MV-4-11 (cell line): ENCODE measurements around the gene CEP83.
"Not testable (repeated sequence)": the region's sequence is repeated elsewhere in the genome, so short reads cannot be mapped to it uniquely, and the experiment has no call there.

ENCODE experiments used
- DNase-seq: peaks from one replicate; lab custom pipeline; 2025; lab: John Stamatoyannopoulos, UW

Gene CEP83

DNA sequence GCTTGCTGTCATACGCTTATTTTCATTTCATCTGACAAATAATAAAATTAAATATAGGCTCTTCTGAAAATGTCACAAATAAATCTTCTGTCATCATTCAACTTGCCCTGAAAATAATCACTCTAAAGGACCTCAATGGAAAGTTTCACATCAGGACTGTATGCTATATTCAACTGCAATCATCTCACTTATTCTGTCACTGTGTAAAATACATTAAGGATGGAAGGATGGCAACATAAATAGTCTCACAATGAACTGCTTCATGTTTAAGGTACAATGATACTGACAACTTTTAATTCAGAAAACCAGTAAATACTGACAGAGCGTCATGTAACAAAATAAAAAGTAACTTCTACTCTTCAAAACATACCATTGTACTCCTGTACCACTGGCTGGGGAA lies 82.1 kb downstream of the CEP83 start:
- no peak for DNase-seq

- no peak for DNase-seq
These were observed 85.5 kb downstream of the CEP83 start for GRCh38 chr12:94374124-94374523.

DNA sequence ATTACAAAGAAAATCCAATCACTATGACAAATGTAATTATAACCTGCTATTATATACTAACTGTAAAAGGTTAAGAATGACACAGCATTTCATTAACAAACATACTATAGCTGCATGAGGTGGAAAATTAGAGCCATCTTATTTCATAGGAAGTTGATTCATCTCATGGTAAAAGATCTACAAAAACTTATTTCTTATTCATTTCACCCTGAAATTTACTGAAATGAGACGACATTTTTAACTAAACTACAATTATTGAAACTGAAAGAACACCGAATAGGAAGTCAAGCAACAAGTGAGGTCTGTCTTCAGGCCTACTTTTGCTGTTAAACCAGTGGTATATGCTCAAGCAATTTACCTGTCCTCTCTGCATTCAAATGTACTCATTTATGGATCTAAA lies 87.2 kb downstream of the CEP83 start:
- DNase-seq: no peak

DNA sequence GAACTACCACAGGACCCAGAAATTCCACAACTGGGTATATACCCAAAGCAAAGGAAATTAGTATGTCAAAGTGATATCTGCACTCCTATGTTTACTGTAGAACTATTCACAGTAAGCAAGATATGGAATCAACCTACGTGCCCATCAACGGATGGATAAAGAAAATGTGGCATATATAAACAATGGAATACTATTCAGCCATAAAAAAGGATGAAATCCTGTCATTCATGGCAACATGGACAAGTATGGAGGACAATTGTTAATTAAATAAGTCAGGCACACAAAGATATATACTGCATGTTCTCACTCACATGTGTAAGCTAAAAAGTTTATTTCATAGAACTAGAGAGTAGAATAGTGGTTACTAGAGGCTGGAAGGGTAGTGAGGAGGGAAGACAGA lies 97.0 kb downstream of the CEP83 start:
- DNase-seq: no peak

DNA sequence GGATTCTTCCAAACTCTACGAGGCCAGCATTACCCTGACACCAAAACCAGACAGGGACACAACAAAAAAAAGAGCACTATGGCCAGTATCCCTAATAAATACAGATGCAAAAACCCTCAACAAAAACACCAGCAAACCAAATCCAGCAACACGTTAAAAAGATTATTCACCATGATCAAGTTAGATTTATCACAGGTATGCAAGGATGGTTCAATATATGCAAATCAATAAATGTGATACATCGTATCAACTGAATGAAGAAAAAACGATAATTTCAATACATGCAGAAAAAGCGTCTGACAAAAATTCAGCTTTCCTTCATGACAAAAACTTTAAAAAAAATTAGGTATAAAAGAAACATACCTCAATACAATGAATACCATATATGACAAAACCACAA lies 99.9 kb downstream of the CEP83 start:
- DNase-seq: no peak

- DNase-seq: no peak
These were observed 106.5 kb downstream of the CEP83 start for GRCh38 chr12:94353130-94353529.

DNA sequence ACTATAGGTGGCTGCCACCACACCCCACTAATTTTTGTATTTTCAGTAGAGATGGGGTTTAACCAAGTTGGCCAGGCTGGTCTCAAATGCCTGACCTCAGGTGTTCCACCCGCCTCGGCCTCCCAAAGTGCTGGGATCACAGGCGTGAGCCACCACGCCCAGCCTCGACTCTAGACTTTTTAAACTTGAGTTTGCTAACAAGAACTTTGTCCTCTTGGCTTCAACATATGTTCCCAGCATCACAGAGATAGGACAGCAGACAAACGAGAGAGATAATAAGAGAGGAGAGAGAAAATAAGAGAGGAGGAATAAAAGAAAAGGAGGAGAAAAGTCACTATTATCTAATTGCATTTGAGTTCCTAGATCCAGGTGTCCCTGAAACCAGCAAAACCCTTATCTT lies 119.1 kb downstream of the CEP83 start:
- DNase-seq: no peak

GRCh38 chr12:94338006-94338794 lies 121.5 kb downstream of the CEP83 start:
- no peak for DNase-seq

- DNase-seq: peak; percentile 70
These were observed 123.3 kb downstream of the CEP83 start for GRCh38 chr12:94336211-94336925.

GRCh38 chr12:94333396-94333795 lies 126.3 kb downstream of the CEP83 start:
- no peak for DNase-seq

DNA sequence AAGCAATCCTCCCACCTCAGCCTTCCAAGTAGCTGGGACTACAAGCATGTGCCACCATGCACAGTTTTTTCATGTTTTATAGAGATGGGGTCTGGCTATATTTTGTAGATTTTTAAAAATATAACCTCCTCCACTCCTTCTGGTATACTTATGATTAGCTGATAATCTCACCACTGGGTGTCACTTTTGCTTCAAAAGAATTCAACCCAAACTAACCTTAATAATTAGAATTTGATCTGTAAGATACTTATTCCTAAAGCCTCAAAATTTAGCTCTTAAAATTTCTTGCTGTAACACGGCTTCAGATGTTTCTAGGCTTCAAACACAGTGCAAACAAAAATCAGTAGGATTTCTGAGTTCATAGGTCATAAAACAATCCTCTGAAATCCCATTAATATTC lies 130.3 kb downstream of the CEP83 start:
- no peak for DNase-seq

- no peak for DNase-seq
These were observed 131.9 kb downstream of the CEP83 start for GRCh38 chr12:94327809-94328208.

DNA sequence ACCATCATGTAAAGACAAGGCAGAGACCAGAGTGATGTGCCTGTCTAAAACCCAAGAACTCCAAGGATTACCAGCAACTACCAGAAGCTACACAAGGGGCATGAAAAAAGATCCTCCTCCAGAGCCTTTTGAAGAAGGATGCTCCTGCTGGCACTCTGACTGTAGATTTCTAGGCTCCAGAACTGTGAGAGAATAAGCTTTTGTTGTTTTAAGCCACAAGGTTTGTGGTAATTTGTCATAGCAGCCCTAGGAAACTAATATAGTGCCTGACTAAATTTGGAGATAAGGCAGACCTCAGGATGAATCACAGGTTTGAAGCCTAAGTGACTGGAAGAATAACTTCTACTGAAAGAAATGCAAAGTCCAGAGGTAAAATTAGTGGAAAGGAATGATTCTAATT lies 132.9 kb downstream of the CEP83 start:
- peak; percentile 27 for DNase-seq

GRCh38 chr12:94326234-94326633 lies 133.4 kb downstream of the CEP83 start:
- DNase-seq: no peak

DNA sequence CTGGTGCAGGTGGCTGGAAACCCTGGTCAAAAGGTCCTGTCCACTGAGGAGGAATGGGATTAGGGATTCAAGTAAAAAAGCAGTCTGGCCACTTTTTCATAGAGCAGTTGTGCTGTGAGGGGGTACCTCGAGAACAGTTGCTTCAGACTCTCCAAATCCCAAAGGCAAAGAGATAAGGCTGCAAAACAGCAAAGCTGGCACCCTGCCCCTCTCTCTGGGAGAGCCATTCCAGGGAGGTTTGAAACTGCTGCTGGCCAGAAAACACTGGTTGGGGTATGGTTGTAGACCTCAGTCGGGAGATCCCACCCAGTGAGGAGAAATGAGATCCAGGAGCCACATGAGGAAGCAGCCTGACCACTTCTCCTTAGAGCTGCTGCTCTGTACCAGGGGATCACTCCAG lies 137.3 kb downstream of the CEP83 start:
- DNase-seq: peak; percentile 9

DNA sequence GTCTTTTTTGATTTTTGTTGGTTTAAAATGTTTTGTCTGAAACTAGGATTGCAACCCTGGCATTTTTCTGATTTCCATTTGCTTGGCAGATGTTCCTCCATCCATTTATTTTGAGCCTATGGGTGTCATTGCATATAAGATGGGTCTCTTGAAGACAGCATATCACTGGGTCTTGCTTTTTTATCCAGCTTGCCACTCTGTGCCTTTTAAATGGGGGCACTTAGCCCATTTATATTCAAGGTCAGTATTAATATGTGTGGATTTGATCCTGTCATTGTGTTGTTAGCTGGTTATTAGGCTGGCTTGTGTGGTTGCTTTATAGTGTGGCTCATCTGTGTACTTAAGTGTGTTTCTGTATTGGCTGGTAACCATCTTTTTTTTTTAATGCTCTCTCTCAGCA lies 139.6 kb downstream of the CEP83 start:
- DNase-seq: no peak

GRCh38 chr12:94318181-94318580 lies 141.5 kb downstream of the CEP83 start:
- peak; percentile 79 for DNase-seq

DNA sequence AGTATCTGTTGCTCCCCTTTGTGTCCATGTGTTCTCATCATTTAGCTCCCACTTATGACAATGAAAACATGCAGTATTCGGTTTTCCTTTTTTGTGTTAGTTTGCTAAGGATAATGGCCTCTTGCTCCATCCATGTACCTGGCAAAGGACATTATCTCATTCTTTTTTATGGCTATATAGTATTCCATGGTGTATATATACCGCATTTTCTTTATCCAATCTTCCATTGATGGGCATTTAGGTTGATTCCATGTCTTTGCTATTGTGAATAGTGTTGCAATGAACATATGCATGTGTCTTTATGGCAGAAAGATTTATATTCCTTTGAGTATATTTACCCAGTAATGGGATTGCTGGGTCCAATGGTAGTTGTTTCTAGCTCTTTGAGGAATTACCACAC lies 143.1 kb downstream of the CEP83 start:
- DNase-seq: not testable (repeated sequence)

GRCh38 chr12:94312378-94312777 lies 147.3 kb downstream of the CEP83 start:
- no peak for DNase-seq

DNA sequence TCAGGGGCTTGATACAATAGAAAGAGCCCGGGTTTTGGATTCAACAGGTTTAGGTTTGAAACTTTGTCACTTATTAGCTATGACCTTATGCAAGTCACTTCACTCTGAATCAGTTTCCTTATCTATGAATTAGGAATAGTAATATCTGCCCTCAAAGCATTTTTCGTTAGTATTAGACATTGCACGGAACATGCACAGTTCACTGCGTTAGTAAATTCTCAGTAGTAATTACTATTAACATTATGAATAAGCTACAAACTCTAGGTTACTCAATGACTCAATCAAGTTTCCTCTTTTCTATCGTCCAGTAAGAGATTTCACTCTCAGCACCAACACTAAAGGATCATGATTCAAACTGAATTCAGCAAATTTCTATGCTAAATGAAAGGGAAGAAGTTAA lies 150.3 kb downstream of the CEP83 start:
- DNase-seq: peak; percentile 33

- DNase-seq: no peak
These were observed 151.1 kb downstream of the CEP83 start for GRCh38 chr12:94308612-94309011.

DNA sequence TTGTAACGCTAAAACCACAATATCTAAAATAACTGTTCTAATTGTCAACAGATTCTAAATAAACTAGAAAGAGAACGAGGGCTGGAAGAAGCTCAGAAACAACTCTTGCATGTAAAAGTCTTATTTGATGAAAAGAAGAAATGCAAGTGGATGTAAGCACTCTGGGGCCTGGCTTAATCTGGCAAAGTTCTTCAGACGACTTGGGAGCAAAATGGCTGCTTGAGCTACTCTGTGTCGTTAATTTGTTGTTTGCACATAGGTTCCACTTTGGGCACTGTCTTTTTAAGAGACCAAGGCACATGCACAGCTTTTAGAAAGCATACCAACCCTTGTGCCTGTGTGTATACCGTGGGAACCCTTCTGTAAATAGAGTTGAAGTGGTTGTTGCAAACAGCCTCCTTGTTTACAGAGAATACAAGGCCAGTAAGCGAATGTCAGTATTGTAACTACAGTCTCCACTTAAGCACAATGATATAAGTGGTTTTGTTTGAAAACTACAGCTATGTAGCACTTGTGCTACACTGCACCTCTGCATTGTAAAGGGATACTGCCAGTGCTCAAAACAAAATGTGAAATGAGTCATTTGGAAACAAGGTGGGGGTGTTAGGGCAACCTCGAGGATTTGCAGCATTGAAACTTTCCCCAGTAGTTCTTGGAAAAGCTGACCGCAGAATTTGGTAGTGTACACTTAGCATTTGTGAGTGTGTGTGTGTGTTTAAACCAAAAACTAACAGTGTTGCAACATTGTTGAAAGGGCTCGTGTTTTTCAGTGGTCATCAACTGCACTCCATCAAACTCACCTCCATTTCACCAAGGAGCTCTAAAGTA lies 154.3 kb downstream of the CEP83 start:
- peak; percentile 98 for DNase-seq

- no peak for DNase-seq
These were observed 155.1 kb downstream of the CEP83 start for GRCh38 chr12:94304566-94305061.
